NCI-H2029 (cell line): ENCODE measurements around the gene KCTD16.

Experiments
- DNase-seq: peaks from one replicate; lab custom pipeline; 2025; lab: John Stamatoyannopoulos, UW

Gene KCTD16

DNA sequence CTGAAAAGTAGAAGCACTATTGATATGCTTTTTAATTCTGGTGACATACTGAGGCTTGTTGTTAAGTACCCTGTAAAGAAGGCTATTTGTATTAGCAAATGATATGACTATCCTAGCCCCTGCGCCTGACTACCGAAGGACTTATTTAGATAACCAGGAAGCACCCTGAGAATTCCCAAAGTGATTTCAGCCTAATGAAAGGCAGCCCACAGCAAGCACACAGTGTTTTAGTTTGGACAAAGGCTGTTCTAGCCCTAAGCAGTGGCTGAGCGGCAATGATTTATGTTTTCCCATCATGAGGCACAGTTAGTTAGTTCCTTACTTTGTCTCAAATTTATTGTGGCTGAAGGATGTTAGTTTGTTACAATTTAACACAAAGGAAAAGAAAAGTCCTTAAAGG, 235.3 kb downstream of the KCTD16 start:
- DNase-seq = no peak

DNA sequence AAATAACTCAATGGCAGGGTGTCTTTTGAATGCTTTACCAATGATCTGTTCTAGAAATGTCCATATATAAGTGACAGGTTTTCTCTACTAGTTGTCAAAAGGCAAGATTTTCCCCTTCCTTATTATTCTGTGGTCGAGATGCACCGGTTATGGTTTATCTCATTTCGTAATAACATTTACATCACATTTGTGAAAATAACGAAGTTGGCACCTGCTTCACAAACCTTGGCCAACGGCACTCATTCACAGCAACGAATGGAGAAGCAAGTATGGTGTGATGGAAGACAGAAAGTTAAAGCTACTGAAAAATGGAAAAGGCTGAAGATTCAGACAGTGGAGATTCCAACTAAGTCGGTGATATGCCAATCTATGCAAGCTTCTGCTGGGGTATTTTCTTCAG, 235.8 kb downstream of the KCTD16 start:
- DNase-seq = no peak

DNA sequence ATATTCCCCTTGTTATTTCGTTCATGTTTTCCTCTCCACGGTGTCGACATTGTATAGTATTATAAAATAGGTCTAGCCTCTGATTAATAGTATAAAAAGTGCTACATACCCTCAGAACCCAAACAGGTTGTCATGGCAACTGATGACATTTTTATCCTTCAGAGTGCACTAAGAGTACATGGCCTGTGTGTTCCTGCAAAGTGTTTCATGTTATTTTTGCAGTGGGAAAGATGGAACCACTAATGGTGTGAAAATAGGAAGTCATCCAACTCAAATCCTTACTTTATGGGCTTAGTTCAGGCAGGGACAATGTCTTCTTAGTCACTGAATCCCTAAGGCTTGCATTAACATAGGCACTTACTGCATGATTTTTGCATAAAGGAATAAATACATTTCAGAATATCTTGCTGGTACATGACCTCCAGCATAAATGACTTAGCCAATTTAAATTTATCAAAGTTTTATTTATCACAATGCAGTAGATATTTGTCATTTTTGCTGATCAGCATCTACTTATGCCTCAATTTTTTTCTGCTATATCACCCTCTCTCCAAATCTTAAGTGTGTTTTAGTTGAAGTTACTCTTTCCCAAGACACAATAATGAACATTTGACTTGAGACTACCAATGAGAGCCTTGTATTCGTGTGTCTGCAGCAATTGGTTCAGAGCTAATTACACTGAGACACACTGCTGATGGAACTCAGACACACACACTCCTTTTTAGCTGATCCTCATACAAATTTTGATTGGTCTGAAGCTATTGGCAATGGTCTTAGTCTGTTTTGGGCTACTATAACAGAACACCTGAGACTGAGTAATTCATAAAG, 243.7 kb downstream of the KCTD16 start:
- no peak for DNase-seq

DNA sequence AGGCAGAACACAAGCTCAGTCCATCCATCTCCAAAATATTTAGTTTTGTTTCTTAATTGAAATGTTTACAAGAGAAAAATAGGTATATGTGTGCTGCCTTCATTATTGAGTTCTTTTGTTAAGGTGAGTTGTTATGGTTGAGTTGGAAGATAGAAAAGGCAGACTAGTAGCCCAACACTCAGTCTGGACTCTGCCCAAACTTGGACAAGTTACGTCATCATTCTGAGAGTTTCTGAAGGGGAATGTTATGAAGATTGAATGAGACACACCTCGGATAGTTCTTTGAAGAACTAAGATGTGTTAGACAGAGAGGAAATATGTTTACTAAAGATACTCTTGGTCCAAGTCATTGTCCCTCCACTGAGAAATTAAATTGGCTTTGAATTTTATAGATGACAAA, 245.5 kb downstream of the KCTD16 start:
- DNase-seq = no peak

DNA sequence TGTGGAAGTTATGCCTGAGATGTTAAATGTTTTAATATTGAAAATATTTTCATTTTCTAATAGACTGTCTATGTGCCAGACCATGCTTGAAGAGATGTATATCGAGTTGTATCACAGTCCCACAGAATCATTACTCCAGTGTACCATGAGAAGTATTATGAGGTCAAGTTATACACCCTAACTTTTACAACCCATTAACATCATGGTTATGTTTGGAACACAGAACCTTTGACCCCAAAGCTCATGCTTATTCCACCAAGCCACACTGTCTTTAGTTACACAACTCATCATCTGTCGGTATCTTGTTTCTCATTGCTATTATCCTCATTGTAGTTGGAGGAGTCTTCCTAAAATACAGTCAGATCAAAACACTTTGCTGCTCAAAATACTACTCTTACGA, 248.0 kb downstream of the KCTD16 start:
- no peak for DNase-seq

DNA sequence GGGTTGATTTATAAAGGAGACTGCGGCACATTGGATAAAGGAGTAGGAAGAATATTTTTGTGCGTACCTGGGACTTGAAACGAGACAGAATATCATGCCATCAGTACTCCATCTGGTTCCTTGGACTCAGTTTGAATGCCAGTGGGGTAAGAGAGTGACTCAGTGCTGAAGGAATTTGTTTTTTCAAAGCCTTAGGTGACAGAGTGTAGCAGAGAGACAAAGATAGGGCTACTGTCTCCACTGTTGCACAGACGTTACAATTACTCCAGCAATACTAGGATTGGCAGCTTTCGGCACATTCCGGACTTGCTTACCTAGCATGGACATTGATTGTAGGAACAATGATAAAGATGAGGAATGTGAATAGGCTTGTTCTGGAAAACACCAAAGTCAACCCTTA, 250.7 kb downstream of the KCTD16 start:
- no peak for DNase-seq

DNA sequence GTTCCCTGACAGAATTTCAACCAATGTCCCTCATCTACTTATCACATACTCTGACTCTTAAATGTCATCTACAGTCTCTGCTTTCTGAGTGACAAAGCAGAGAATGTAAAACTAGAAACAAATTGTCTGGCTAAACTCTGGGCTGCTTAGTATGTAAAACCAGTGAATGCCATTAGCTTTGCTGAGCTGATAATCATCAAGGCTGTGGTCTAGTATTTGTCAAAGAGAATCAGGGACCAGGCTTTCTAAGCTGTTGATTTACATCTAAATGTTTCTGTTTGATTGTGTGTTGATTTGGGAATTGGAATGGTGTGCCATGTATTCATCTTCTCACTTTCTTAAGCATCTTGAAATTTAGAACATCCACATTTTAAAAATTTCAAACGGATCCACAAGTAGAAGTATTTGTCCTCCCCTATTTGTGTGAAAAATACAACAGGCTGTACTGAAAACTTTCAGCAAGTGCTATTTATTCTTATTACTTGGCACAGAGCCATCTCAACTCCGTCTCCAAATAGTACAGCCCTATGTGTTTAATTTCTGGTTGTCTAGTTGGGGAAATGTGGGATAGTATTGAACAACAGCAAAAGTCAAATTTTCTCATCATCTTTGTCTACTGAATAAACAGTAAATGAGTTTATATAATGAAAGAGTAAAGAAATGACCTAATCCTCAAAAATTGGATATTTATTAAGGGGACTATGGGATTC, 251.5 kb downstream of the KCTD16 start:
- DNase-seq = no peak

DNA sequence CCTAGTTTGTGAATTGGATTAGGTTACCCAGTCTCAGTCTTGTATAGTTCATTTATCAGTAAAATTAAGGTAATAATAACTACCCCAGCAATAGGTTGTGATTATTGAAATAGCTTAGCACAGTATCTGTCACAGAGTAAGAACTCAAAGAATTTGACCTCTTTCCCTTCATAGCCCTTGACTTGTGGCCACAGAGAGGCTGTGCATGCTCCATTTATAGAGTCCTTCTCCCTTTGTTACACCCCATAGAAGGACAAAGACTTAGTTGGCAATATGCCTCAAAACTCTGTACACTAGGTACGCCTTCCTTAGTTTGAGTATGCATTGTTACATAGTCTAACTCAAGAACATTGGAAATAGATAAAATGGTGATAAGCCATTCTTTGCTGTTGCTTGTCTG, 257.2 kb downstream of the KCTD16 start:
- no peak for DNase-seq

DNA sequence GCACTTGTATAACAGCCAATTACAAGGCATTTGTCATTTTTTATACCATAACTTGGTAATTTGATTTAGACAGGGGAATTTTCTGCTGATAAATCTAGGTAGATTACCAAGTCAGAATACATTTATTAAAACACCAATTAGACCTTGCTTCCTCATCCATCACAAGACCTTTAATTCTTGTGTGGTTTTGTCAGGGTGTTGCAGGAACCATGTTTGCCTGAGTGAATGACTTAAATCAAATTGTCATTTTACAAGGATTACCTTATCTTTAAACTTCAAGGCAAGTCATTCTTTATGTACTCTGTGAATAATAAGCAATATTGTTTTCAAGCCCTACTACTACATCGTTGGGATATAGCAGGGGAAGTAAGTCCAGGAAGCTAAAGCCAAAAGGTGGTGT, 257.7 kb downstream of the KCTD16 start:
- DNase-seq = no peak

DNA sequence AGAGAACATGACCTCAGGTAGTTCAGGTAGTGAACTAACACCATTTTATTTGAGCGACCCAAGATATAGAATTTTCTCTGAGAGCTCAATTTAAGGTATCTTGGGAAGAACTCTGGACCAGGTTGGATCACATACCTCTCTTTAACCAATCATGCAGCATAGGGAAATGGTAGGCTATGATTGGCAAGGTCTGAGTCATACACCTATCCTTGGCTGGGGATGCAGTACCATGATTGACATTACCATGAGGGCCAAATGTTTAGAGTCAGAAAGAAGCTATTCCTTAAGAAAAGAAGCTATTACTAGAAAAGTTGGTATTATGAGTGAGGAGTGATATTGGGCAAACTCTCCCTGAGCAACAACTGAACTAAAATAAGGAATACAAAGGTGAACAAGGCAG, 258.7 kb downstream of the KCTD16 start:
- DNase-seq = no peak

DNA sequence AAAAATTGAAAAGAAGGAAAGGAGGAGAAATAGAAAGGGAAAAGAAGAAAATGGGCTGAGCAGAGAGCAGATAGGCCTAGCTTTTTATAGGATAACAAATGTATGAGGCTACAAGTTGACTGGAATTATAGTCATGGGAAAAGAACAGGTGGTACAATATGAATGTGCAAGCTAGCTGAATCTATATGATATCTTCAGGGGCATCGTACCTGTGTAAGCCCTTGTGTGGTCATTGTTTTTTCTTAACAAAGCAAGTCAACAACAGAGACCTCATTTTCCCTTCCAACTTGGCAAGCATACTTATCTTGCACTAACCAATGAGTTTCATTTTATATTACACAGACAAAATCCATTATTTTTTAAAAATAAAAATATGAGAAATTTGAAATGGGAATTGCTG, 259.2 kb downstream of the KCTD16 start:
- DNase-seq = no peak

DNA sequence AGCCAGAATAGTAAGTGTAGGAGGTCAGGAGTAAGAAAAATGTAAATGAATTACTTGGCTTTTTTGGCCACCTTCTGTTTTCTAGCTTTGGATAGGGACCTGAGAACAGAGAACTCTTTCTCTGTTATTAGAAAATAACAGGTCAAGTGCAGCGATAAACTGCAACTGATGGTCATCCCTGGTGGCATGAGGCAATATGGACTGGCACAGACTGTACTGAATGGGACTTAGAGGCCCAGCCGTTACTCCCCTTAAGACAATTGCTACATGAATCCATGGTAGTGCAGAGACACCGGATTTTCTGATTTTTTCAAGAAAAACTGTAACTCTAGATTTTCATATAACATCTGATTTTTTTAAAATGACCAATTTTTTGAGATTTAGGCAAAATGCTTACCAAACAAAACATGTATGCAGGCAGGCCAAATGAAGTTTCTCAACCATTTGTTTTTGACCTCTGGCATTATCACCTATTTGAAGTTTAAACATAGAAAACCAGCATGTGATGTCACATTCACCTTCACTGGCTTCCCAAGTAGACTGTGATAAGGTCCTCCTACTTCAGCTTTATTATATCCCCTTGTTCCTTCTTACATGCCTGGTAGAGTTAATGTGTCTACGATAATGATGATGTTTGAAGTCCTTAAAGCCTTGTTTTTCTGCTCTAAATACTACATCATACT, 262.6 kb downstream of the KCTD16 start:
- DNase-seq = no peak

DNA sequence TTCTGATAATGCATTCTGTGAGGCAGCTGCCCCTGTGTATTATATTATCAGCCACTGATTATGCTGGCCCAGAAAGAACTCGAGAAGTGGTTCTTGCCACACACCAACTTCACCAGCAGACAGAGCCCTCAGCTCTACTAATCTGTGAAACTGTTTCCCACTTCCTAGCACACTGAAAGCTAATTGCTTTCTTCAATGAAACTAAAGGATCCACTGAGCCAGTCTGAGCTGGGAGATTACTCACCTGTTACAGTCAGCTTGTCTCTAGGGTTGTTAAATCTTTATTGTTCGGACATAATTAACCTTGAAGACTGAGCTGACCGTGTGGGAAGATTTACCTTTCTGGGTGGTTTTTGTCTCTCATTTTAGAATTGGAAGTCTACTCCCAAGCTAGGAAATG, 263.2 kb downstream of the KCTD16 start:
- DNase-seq = no peak

DNA sequence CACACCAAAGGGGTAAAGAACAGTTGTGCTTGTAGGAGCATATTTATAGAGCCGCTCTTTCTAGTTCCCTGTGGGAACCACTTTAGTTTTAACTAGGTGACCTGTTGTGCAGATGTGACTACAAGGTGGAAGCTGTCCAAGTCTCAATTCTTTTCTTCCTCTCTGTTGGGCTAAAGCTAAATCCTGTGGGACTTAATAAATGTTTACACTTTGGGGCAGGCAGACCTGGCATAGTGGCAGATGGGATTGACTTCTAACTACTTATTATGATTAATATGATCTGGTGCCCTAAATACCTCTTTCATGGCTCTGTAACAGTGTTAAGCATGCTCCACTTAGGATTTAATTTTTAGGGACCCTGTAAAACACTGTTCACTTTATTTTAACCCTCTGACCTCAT, 265.3 kb downstream of the KCTD16 start:
- peak; percentile 9 for DNase-seq

DNA sequence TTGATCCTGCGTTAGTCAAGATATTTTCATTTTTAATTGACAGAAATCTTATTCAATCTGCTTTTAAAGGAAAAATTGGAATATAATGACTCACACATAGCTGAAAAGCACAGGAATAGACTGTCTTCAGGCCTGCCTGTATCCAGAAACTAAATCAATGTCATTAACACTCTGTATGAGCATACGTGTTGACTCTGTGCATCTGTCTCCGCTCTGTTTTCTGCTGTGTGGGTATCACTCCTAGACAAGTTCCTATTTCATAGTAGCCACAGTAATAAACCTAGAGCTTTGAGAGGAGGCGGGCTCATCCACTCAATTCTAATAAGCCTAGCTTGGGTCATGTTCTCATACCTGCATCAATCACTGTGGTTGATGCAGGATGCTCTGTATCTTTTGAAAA, 267.6 kb downstream of the KCTD16 start:
- no peak for DNase-seq

DNA sequence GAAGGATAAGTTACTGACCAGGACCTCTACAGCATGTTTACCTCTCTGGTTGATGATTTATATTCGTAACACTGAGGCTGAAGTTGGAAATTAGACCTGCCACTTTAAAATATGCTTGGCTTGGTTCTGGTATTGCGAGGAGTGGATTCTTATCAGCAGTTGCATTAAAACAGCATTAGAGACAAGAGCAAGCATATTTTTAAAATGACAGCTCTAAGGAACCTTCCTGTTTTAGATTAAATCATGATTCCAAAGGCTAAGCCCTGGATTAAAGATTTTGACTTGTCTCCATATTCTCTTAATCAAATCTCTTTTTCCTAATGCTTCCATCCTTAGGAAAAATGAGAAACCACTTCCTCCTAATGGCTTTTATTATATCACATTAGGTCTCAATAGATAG, 277.8 kb downstream of the KCTD16 start:
- no peak for DNase-seq

DNA sequence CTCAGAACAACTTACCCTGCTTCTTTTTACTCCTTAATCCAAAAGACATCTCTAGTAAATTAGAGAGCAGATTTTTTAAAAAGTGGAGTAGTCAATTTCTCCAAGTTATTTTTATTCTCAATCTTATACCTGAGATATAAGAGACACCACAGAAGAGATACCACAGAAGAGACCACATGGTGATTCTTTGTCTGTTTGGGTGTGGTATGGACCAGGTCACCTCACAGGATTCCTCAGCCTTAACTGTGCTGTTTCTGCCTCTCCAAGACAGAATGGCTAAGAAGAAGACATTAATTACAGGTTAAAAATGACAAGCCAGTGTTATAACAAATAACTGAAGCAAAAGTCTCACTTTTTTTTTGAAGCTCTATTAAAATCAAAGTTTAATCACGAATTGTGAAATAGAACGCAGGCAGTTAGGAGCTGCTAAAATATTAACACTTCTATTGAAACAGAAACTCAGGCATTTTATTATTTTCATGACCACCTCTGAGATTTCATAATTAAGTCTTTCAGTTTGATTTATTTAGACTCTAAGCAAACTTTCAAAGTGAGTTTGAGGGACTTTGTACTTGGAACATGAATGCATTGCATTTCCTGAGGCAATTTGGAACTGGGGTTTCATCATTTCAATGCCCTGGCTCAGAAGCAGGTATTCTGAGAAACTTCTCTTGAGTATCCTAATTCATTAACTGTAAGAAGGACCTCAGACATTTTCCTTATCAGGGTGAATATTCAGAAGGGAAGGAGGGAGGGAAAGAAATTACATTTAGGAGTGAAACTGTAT, 280.7 kb downstream of the KCTD16 start:
- DNase-seq = no peak

DNA sequence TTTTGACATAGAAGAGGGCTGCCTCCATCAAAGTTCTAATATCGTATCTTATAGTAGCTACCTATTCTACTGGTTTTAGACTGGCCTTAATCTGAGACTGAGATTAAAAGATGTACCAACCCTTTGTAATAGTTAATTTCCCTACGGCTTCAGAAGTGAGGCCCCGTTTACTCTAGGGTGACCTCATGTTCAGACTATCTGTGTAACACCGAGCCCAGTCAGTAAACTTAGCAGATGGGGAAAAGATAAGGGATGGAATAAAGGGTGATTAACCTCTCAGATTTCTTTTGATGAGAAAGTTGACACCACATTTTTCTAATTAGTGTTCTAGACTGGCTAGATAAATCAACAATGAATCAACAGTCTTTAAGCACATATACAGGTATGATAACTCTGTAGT, 283.1 kb downstream of the KCTD16 start:
- no peak for DNase-seq

DNA sequence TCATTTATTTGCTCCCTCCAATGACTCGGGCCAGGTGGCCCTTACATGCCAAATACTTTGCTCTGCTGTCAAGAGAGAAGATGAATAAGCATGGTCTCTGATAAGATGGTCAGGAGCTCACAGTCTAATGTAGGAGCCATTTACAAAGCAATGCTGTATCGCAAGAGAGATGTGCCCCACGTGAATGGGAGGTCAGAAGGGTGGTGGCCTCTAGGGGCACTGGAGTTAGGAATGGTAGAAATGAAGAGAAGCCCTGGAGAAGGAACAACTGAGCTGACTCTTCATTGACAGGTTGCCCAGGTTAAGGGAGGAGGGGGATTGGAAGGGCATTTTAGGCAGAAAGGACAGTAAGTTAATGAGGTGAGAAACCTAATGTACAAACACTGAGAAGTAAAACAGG, 286.5 kb downstream of the KCTD16 start:
- no peak for DNase-seq

DNA sequence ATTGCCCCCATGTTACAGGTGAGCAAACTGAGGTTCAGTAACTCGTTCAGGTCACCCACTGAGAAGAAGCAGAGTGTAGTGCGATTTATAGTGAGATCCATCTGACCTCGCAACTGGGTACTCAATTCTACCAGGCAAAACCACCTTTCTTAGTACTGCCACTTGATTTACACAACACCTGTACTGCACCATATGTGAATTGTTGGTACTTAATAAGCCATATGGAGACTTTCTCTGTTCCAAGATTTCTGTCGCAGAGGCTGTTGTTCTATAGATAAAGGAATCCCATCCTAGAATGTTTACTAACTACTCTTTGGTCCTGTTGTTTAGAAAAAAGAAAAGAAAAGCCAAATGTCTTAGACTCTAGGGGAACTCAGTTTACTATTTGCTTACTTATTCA, 287.5 kb downstream of the KCTD16 start:
- no peak for DNase-seq

DNA sequence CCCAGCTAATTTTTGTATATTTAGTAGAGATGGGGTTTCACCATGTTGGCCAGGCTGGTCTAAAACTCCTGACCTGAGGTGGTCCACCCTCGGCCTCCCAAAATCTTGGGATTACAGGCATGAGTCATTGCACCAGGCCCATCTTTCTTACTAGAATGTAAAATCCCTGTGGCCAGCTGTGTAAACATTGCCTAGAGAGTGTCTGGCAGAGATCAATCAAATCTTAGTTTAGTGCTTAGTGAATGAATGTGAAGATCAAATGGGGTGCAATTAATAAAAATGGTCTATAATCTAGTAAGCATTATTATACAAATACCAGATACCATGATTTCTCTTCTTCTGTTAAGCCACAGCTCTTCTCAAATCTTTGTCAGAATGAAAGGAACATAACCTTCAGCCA, 289.9 kb downstream of the KCTD16 start:
- DNase-seq = no peak

DNA sequence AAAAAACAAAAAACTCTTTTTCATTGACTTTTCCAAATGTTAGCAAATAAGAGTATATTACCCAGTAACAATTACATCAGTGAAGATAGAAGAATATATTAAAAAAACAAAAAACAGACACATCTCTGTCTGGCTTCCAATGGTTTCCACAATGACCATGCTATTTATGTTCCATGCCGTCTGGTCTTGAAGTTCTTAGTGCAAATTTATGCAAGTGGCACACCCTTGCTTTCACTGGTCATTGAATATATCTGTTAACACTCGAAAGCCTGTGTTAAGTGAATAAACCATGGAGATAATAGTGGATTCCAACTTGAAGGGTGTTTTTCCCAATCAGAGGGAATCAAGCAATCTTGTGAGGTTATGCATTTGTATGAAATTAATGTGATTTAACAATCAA, 291.9 kb downstream of the KCTD16 start:
- DNase-seq = no peak
